Bone marrow (tissue), 2 donors: ENCODE data around the gene DUSP7.

Source experiments
- DNase-seq, 2 donors: peaks; one replicate each; lab custom pipeline; 2025; lab: John Stamatoyannopoulos, UW

DUSP7 gene

GRCh38 chr3:52067526-52067925 lies 11.2 kb upstream of the DUSP7 start:
- no peak for DNase-seq

DNA sequence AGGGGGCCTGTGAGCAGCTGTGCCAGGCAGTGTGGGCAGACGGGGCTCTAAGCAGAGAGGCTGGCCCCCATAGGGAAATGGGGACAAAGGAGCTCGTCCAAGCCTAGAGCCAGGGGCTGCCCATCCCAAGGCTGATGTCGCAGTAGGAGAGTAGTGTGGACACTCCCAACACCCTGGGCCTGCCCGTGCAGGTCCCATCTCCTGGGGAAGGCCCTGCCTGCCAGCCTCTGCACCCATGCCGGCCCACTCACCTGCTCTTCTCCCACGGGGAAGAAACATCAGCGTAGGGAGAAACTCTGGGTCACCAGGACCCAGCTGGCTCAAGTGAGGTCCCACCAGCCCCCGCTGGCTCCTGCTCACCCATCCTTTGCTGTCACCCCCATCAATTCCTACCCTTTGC lies 10.7 kb upstream of the DUSP7 start:
- no peak for DNase-seq

DNA sequence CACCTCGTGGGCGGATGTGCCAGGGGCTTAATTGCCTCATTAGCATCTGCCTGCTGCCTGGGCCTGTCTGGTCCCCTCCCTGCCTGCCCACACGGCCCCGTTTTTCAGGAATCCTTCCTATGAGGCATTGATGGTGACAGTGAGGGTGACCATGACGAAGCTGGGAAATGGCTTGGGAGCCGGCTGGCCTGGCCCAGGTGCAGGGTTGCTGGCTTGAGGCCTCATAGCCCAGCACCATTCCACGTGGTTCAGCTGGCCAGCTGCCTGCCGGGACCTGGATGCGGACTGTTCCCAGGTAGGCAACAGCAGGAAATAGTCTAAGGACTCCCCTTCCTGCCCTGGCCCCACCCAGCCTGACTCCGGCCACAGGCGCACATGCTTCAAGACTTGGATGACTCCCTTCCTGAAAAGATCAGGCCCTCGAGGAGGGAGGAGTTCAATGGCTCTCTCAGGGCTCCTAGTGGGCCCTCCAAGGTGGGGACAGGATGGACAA lies 8.9 kb upstream of the DUSP7 start:
- DNase-seq, result no peak

DNA sequence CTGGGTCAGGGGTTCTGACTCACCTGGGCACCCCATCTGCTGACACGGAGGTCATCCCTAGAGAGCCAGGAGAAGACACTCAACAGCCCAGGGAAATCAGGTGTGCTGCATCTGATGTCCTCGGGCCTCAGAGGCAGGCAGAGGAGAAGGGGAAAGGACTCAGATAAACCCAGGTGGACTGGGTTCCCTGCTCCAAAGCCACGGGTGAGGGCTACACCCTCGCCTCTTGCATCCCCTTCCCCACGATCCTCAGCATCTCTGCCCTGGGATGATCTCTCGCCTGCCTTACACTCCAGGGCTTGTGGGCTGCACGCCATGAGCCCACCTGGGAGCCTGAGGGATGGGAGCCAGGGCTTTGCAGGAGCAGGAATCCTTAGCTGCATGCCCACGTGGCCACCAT lies 8.2 kb upstream of the DUSP7 start:
- DNase-seq, result no peak

- DNase-seq, result no peak
Measured at GRCh38 chr3:52063026-52063723, 6.8 kb upstream of the DUSP7 start.

DNA sequence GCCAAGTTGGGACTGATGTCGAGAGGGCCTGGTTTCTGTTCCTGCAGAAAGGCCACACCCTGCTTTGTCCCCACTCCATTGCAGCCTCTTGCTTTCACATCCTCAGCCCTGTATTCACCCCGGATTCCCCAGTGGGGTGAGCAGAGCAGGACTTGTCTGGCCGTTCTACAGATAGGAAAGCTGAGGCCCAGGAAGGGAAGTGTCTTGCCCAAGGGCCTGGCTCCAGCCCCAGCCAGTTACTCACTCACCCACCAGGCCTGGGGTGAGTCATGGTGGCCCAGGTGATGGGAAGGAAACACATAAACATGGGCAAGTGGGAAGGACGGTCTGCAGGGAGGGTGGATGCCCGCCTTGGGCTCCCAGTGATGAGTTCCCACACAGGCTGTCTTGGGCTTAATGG lies 6.1 kb upstream of the DUSP7 start:
- DNase-seq, result peak in 1 of 2 donors; percentile 30

GRCh38 chr3:52061121-52061910 lies 4.9 kb upstream of the DUSP7 start:
- DNase-seq, result no peak

DNA sequence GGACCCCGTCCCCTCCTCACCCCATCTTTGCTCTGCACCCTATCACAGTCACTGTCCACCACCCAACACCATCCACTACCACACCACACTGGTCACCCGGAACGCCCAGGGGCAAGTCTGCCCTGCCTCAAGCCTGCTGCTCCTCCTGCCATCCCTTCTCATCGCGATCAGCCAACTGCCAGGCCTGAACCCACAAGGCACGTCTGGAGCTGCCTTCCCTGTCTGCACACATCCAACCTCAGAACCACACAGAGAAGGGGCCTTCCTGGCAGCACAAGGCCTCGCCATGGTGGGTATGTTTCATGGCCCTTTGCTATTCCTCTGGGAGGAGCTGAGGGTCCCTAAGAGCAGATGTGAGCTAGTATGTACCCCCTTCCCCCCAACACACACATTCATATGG lies 3.4 kb upstream of the DUSP7 start:
- DNase-seq, result no peak

GRCh38 chr3:52057812-52058495 lies 1.6 kb upstream of the DUSP7 start:
- no peak for DNase-seq

DNA sequence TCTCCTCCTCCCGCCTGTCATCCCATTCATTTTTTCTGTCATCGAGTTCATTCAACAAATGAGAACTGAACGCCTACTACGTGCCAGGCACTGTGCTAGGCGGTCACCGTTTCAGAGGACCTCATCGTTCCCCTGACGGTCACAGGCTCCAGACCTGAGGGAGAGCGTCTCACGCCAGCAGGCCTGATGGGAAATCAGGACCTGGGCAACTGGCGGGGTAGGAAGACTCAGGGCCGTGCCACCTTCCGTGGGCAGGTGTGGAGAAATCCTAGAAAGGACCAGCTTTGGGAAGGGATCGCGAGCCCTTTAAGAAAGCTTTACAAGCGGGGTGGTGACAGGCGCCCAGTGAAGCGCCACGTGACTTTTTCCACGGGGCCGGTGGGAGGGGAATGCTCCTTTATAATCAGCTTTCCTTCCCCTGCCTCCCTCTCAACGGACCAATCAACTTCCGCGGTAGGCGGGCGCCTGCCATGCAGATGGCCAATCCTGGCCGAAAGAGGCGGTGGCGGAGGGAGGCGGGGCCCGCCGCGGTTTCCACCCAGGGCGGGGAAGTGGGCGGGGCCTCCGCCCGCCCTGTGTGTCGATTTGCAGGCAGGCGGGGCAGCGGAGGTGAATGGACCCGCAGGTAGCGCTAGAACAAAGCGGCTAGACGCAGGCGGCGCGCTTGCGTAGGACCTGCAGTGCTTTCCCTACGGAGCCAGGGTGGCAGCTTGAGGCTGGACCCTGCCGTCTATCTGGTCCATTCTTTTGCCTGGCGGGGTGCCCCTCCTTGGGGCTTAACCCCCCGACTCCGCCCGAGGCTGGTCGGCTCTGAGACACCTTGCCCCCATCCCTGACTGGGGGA lies 819 bp upstream of the DUSP7 start:
- peak; percentile 86 to 96 for DNase-seq

- DNase-seq, result no peak
Measured at GRCh38 chr3:52055537-52056351, 627 bp downstream of the DUSP7 start.

DNA sequence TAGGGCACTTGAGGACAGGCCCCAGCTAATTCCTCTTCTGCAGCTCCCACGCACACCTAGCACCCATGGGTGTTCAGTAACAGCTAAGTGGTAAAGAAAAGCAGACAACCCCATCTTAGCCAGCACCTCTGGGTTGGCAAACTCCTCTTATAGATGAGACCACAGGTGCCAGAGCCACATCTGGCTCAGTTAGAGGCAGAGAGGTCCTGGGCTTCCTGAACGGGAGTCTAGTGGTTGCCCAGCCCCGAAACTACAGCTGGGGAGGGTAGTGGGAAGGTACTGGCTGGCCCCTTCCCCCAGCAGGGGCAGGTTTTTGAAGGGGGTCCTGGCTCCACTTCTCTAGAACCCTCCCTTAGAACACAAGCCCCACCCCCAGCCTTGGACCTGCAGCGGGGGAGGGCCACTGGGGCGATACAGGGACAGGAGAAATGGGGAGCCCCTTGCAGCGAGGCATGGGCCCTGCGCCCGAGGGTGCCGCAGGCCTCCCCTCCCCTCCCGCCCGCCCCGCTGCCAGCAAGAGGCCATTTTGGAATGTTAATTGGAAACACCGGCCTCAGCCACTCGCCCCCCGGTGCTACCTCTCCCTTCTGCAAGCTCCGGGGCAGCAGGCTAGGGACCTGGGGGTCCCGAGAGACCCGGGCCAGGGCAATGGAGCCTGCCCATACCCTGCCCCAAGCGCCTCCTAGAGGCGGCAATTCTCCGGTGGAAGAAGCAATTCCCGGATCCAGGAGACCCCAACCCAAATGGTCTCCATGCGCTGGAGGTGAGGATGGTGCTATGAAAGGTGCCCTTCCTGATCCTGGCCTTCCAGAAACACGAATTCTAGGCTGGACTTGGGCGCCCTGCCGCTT lies 1.5 kb downstream of the DUSP7 start:
- DNase-seq, result no peak

GRCh38 chr3:52053307-52054304 lies 2.8 kb downstream of the DUSP7 start:
- no peak for DNase-seq

- DNase-seq, result peak; percentile 30 to 73
Measured at GRCh38 chr3:52052831-52053306, 3.5 kb downstream of the DUSP7 start.

DNA sequence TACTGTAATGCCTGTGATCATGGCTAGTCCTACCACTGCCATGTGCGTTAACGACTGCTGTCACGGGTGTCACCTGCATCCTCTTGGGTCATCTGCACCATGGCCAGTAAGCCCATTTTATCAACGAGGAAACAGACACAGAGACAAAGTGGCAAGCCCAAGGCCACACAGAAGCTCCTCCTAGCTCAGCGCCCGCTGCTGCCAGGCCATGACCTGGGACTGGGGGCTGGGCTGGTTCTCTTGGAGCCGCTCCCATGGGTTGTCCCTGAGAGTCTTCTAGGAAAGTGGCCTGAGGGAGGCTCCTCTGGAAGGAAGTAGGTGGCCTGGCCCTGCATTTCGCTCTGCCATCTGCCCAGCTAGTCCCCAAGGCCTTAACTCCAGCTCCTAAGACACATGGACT lies 4.9 kb downstream of the DUSP7 start:
- no peak for DNase-seq

DNA sequence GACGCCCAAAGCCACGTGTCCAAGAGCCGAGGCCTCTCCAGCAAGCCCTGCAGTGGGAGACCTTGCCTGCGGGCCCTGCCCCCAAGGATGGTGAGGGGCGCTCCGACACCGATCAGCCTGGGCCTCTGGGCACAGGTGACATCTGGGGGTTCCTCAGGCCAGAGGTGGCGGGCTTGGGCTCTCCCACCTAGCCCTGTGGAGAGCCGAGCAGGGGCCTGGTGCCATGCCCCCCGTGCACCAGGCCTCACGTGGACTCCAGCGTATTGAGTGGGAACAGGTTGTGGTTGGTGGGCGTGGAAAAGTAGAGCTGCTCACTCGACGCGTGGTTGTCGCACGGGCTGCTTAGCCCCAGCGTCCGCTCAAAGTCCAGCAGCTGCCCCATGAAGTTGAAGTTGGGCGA lies 5.8 kb downstream of the DUSP7 start:
- DNase-seq, result no peak

DNA sequence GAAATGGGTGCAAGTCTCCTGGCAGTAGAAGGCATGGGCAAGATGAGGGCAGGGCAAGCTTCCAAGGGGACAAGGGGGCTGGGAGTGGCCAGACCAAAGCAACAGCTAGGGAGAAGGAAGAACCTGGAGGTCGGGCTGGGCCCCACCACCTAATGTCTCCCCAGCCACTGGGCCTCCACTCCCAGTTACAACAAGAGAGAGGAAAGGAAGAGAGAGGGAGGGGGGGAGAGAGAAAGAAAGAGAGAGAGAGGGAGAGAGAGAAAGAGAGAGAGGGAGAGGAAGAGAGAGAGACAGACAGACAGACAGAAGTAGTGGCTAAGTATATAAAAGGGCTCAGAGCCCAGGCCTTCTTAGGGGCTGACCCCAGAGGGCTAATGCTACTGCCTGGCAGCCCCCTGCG lies 6.9 kb downstream of the DUSP7 start:
- DNase-seq, result no peak

DNA sequence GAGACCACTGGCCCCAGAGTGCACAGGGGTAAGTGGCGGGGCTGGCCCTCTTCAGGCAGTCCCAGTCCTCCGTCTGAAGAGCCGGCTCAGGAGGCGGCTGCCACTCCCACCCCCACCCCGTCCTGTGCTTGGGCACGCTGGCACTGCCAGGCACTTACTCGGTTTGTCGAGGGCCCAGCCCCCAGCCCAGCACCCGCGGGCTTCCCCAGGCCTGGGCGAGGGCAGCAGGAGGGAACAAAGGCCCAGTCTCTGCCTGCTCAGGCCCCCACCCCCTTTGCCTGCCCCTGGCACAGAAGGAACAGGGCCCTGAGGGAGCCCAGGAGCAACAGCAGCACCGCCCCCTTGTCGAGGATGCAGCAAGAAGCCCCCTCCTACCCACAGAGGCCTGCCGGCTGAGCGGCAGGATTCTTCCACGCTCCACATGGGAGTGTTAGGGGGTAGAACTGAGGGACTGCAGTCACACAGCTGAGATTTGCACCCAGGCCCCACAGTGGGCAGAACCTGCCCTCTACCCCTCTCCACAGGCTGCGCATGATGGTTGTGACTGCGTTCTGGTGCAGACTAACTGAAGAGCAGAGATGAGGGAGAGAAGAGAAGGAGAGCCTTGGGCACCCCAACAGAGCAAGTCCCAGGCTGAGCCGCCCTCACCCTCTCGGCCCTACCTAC lies 8.9 kb downstream of the DUSP7 start:
- DNase-seq, result no peak
